MG63 (cell line): ENCODE data around the gene PTPRN. TPM values are rescaled to one million over a fixed set of nuclear protein-coding genes. Genes with fewer than 3 reads are reported as not detected.

Experiments
- DNase-seq: peaks from one replicate; pipeline ENCODE4 v3.0.0-alpha.2; 2020
- H3K27me3 ChIP-seq: fragments of 250-450 bp; sonication (Bioruptor Pico); 2 replicates; pipeline ENCODE4 v1.5.1; 2020; ENCODE audit warnings: mild to moderate bottlenecking, moderate library complexity
- H3K36me3 ChIP-seq: fragments of 250-450 bp; sonication (Bioruptor Pico); 2 replicates; pipeline ENCODE4 v1.5.1; 2020; ENCODE audit warnings: mild to moderate bottlenecking, moderate library complexity
- H3K4me3 ChIP-seq: fragments of 250-450 bp; sonication (Bioruptor Pico); 2 replicates; pipeline ENCODE4 v1.5.1; 2020; ENCODE audit warnings: mild to moderate bottlenecking, moderate library complexity
- H3K9me3 ChIP-seq: fragments of 250-450 bp; sonication (Bioruptor Pico); 2 replicates; pipeline ENCODE4 v1.5.1; 2020; ENCODE audit warnings: mild to moderate bottlenecking, moderate library complexity
- total RNA-seq: library from RNA; depleted of rRNA; stranded (reverse); fragments of >200 nt; shearing (Covaris generic); gene quantifications from 2 replicates; pipeline ENCODE4 v1.2.3, GENCODE V29; 2014; ENCODE audit warnings: low replicate concordance; rRNA removed

PTPRN gene
- total RNA-seq: not detected in 2 replicates

DNA sequence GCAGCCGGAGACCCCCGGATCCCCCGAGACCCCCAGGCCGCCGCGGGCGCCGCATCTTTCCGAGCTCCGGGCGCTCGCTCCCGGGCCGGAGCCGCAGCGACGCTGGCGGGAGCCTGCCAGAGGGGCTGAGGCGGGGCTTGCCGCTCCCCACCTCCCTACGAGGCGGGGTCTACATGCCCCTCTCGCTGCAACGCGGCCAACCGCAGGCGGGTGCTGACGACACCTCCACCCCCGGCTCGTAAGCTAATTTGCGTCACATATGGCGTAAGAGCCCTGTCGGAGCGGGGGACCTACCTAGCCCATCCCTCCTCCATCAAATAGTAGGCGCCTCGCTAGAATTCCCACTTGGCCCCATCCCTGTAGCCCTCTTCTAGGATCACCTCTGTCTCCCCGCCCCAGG lies at the start of gene PTPRN:
Gene PTPRN (minus strand): TSS at position 124 of the 400 bp plus-strand sequence. CDS start 69 bp downstream, at position 55.
- Histone ChIP-seq H3K36me3 (no peaks in the 10 kb centered on the region), H3K4me3 (no peak within 1 kb of the TSS)
- no peak for DNase-seq

DNA sequence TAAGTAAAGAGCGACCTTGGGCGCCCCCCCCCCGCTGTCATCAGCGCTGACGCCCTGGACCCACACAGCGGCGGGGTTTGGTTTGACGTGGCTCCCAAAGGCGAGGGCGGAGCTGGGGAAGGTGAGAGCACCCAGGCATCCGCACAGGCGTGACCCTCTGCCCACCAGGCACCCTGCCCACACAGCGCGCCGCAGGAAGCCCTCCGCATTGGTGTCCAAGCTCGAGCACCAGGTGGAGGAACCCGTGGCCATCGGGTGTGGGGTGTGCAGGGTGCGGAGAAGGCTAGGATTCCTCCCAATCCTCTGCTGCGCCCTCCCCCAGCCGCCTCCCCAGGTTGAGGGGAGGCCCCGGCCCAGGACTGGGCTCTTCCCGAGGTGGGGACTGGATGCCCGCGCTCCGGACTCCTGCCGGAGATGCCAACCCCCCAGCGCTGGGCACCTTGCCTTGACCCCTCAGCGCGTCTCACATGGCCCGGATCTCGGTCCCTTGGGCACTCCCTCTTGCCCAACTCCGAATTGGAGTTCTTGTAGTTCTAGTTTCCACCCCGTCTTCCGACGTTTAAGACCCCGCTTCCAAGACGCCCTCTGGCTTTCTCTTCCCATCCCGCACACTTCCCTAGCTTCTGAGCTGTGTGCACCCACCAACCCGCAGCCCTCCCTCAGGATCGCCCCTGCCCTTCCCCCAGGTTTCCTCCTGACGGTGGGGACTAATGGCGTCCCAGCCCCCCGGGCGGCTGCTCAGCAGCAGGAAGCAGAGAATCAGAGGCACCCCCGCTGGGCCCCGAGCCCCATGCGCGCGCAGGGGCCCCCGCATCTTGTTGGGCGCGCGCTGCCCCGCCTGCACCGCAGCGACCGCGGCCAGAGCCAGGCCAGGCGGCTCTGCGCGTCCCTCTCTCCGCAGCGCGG lies 49.2 kb upstream of the PTPRN start:
- H3K27me3 ChIP-seq: peaks cover 21% of the 10 kb centered on the region
- H3K4me3 ChIP-seq: 0 out of 2 replicates have a peak overlapping the region, but pooled peaks have one; percentile 8
- peak; percentile 17 for DNase-seq
- H3K9me3 ChIP-seq: no peaks in the 10 kb centered on the region
- no peaks in the 10 kb centered on the region for H3K36me3 ChIP-seq

More for the DNA sequence above, at the start of gene PTPRN:
- Histone ChIP-seq H3K27me3 (peaks cover 21% of the 10 kb centered on the region), H3K9me3 (no peaks in the 10 kb centered on the region)

GRCh38 chr2:219356834-219357233 lies 47.6 kb upstream of the PTPRN start:
- no peak for DNase-seq
- no peaks in the 10 kb centered on the region for H3K9me3 ChIP-seq
- H3K36me3 ChIP-seq: no peaks in the 10 kb centered on the region
- peaks cover 21% of the 10 kb centered on the region for H3K27me3 ChIP-seq
- H3K4me3 ChIP-seq: no peak overlapping the region

GRCh38 chr2:219354582-219354981 lies 45.4 kb upstream of the PTPRN start:
- H3K4me3 ChIP-seq: no peak overlapping the region
- H3K9me3 ChIP-seq: no peaks in the 10 kb centered on the region
- H3K27me3 ChIP-seq: peaks cover 18% of the 10 kb centered on the region
- DNase-seq: no peak
- H3K36me3 ChIP-seq: no peaks in the 10 kb centered on the region

GRCh38 chr2:219353129-219353528 lies 43.9 kb upstream of the PTPRN start:
- Histone ChIP-seq H3K27me3 (peaks cover 7% of the 10 kb centered on the region), H3K9me3 (no peaks in the 10 kb centered on the region), H3K36me3 (no peaks in the 10 kb centered on the region), H3K4me3 (no peak overlapping the region)
- no peak for DNase-seq

DNA sequence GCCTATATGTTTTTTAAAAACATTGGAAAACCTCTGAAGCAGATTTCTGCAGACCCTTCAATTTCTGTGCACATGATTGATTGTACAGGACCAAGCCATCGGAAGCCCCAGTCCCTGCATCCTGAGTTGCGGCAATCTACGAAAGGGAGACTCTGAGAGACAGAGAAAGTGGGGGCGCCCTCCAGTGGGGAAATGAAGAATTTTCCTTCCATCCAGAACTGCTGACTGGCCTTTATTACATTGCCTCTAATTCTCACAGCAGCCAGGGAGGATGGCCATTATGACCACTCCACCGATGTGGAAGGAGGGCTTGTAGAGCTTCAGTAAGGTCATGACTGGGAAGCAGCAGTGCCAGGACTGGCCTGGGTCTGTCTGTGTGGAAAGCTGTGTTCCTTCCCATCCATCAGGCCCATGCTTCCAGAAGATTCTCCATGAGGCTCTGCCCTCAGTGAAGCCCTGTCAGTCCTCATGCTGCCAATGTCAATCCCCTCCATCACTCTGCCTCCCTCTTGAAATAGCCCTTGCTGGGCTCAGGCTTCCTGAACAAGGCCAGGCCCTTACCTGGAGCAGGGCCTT lies 43.3 kb upstream of the PTPRN start:
- peak; percentile 48 for DNase-seq
- Histone ChIP-seq H3K36me3 (no peaks in the 10 kb centered on the region), H3K4me3 (no peak overlapping the region), H3K9me3 (no peaks in the 10 kb centered on the region), H3K27me3 (peaks cover 1% of the 10 kb centered on the region; the same call in 1 of the 2 replicates)

- Histone ChIP-seq H3K4me3 (no peak overlapping the region), H3K36me3 (no peaks in the 10 kb centered on the region), H3K9me3 (no peaks in the 10 kb centered on the region), H3K27me3 (no peaks in the 10 kb centered on the region)
- DNase-seq: no peak
Observed at GRCh38 chr2:219350710-219351221, 41.6 kb upstream of the PTPRN start.

GRCh38 chr2:219350215-219350614 lies 41.0 kb upstream of the PTPRN start:
- Histone ChIP-seq H3K4me3 (no peak overlapping the region), H3K9me3 (no peaks in the 10 kb centered on the region), H3K27me3 (no peaks in the 10 kb centered on the region), H3K36me3 (no peaks in the 10 kb centered on the region)
- no peak for DNase-seq

GRCh38 chr2:219344751-219345430 lies 35.7 kb upstream of the PTPRN start:
- Histone ChIP-seq H3K9me3 (no peaks in the 10 kb centered on the region), H3K4me3 (no peak overlapping the region), H3K27me3 (peaks cover 8% of the 10 kb centered on the region), H3K36me3 (no peaks in the 10 kb centered on the region)
- DNase-seq: no peak

GRCh38 chr2:219335373-219335786 lies 26.2 kb upstream of the PTPRN start:
- no peak overlapping the region for H3K4me3 ChIP-seq
- H3K9me3 ChIP-seq: no peaks in the 10 kb centered on the region
- H3K27me3 ChIP-seq: peaks cover 37% of the 10 kb centered on the region
- H3K36me3 ChIP-seq: no peaks in the 10 kb centered on the region
- no peak for DNase-seq

- Histone ChIP-seq H3K9me3 (no peaks in the 10 kb centered on the region), H3K27me3 (peaks cover 31% of the 10 kb centered on the region), H3K4me3 (no peak overlapping the region), H3K36me3 (no peaks in the 10 kb centered on the region)
- DNase-seq: no peak
Observed at GRCh38 chr2:219334076-219334475, 24.9 kb upstream of the PTPRN start.

DNA sequence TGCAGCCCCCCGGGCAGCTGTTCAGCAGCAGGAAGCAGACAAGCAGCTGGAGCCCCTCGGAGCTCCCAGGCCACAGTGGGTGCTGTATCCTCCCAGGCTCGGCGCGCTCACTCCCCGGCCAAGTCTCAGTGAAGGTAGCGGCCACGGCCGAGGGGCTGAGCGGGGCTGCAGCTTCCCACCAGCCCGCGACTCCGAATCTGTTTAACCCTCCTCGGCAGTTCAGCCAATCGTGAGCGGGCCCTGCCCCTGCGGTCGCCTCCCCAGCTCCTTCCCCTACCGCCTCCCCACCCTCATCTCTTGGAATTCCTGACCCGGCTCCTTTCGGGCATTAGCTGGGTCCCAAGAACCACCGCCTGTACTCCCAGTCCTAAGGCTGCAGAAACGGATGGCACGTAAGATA lies 23.3 kb upstream of the PTPRN start, which contains the start of gene RESP18:
Gene RESP18 (minus strand): TSS at position 203 of the 400 bp plus-strand sequence.
- H3K27me3 ChIP-seq: peaks cover 25% of the 10 kb centered on the region
- DNase-seq: no peak

DNA sequence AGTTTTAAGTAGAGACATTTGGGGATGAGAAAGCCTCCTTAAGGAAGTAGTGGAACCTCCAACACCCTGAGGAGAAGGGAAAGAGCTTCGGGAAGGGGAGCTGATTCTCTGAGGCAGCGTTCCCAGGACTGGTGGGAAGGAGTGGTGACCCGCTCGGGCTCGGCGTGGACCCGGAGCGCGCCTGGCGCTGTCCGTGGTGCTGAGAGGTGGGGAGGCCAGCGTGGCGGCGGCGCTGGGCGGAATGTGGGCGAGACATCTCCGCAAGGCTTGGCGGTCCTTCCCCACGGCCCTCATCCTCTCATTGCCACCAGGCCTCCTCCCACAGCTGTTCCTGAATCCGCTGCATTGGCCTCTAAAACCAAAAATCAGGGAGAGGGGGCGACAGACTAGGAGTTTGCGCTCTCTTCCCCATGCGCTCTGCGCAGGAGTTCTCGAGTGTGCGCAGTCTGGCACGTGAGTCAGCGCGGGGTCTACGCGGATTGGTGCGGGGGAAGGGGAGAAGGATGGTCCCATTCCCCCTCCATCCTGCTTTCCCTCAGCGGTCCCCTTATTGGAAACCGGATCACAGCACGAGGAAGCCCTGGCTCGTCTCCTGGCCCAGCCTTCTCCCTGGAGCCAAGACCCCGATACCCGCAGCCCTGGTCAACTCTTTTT lies 22.5 kb upstream of the PTPRN start:
- Histone ChIP-seq H3K36me3 (no peaks in the 10 kb centered on the region), H3K4me3 (no peak overlapping the region), H3K9me3 (no peaks in the 10 kb centered on the region), H3K27me3 (peaks cover 25% of the 10 kb centered on the region)
- DNase-seq: peak; percentile 16

More for the DNA sequence above, 23.3 kb upstream of the PTPRN start, which contains the start of gene RESP18:
- Histone ChIP-seq H3K9me3 (no peaks in the 10 kb centered on the region), H3K4me3 (no peak within 1 kb of the TSS), H3K36me3 (no peaks in the 10 kb centered on the region)

DNA sequence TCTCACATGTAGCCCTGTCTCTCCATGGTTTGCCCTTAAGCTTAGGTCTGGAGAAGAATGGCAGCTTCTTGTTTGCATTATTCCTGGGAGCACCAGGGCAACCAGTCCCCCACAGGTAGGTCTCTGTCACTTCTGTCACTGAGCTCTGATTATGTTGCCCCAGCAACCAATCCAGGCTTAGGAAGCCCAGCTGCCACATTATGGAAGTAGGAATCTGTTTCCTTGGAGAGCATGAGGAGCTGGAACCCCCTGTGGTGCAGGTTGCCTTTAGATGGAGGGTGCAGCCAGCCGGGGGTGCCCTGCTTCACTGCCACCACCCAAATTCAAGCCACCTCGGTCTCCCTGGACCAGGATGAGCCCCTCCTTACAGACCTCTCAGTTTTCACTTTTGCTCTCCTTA lies 18.5 kb upstream of the PTPRN start:
- Histone ChIP-seq H3K27me3 (peaks cover 25% of the 10 kb centered on the region), H3K9me3 (no peaks in the 10 kb centered on the region), H3K4me3 (no peak overlapping the region), H3K36me3 (no peaks in the 10 kb centered on the region)
- no peak for DNase-seq

- no peaks in the 10 kb centered on the region for H3K36me3 ChIP-seq
- H3K27me3 ChIP-seq: peaks cover 19% of the 10 kb centered on the region
- H3K9me3 ChIP-seq: no peaks in the 10 kb centered on the region
- DNase-seq: no peak
- no peak overlapping the region for H3K4me3 ChIP-seq
Observed at GRCh38 chr2:219325657-219326315, 16.6 kb upstream of the PTPRN start.

- Histone ChIP-seq H3K9me3 (no peaks in the 10 kb centered on the region), H3K4me3 (no peak overlapping the region), H3K36me3 (no peaks in the 10 kb centered on the region), H3K27me3 (peaks cover 19% of the 10 kb centered on the region)
- no peak for DNase-seq
Observed at GRCh38 chr2:219325136-219325535, 15.9 kb upstream of the PTPRN start.
